DOHH2 (cell line): ENCODE measurements around the gene HDAC4.

Experiments
- H3F3A ChIP-seq: fragments of 200-600 bp; sonication (generic), shearing (Covaris generic); 2 replicates; pipeline ENCODE4 v1.6.0; 2016; ENCODE audit warnings: antibody characterized with exemption, mild to moderate bottlenecking; ENCODE audit not compliant: control insufficient read depth, insufficient read depth
- H3K27ac ChIP-seq: fragments of 200-600 bp; sonication (generic); 2 replicates; pipeline ENCODE4 v1.5.1; 2014; ENCODE audit warnings: low read depth, mild to moderate bottlenecking, low read length, moderate library complexity
- H3K27me3 ChIP-seq: fragments of 200-600 bp; sonication (generic); 2 replicates; pipeline ENCODE4 v1.6.1; 2014; ENCODE audit warnings: mild to moderate bottlenecking, low read length, mixed read lengths; ENCODE audit not compliant: control insufficient read depth
- H3K36me3 ChIP-seq: fragments of 200-600 bp; sonication (generic); 2 replicates; pipeline ENCODE4 v1.6.1; 2014; ENCODE audit warnings: mild to moderate bottlenecking, low read length, moderate library complexity, mixed read lengths; ENCODE audit not compliant: control insufficient read depth
- H3K4me1 ChIP-seq: fragments of 200-600 bp; sonication (generic); 2 replicates; pipeline ENCODE4 v1.6.1; 2014; ENCODE audit warnings: mild to moderate bottlenecking, low read length, mixed read lengths; ENCODE audit not compliant: control insufficient read depth
- H3K4me2 ChIP-seq: fragments of 200-600 bp; sonication (generic); 2 replicates; pipeline ENCODE4 v1.6.0; 2014; ENCODE audit warnings: mild to moderate bottlenecking, low read length, moderate library complexity
- H3K4me3 ChIP-seq: fragments of 200-600 bp; sonication (generic); 2 replicates; pipeline ENCODE4 v1.5.1; 2014; ENCODE audit warnings: mild to moderate bottlenecking, low read length, mixed read lengths
- H3K79me2 ChIP-seq: fragments of 200-600 bp; sonication (generic); 2 replicates; pipeline ENCODE4 v1.6.1; 2014; ENCODE audit warnings: mild to moderate bottlenecking, low read length, mixed read lengths; ENCODE audit not compliant: control insufficient read depth
- H3K9me2 ChIP-seq: fragments of 200-600 bp; sonication (generic); replicated peaks from 2 replicates; pipeline ENCODE4 v1.6.1; 2014; ENCODE audit warnings: mild to moderate bottlenecking, low read length, mixed read lengths; ENCODE audit not compliant: control insufficient read depth
- H3K9me3 ChIP-seq: fragments of 200-600 bp; sonication (generic); 2 replicates; pipeline ENCODE4 v1.6.1; 2014; ENCODE audit warnings: antibody characterized with exemption, low read length, mixed read lengths; ENCODE audit not compliant: control insufficient read depth, insufficient read depth
- H4K20me1 ChIP-seq: fragments of 200-600 bp; sonication (generic); 2 replicates; pipeline ENCODE4 v1.6.0; 2014; ENCODE audit warnings: low read depth, mild to moderate bottlenecking, antibody characterized with exemption, low read length, moderate library complexity; ENCODE audit not compliant: control insufficient read depth, insufficient read depth
- CTCF ChIP-seq: fragments of 200-600 bp; sonication (generic); IDR thresholded peaks from one replicate; pipeline ENCODE4 v1.5.1; 2014; ENCODE audit warnings: antibody characterized with exemption, mild to moderate bottlenecking, low read depth, low read length; ENCODE audit not compliant: poor library complexity, severe bottlenecking
- EZH2phosphoT487 ChIP-seq: fragments of 200-600 bp; sonication (generic); IDR thresholded peaks from 2 replicates; pipeline ENCODE4 v1.6.1; 2017; ENCODE audit warnings: borderline replicate concordance, mild to moderate bottlenecking, antibody characterized with exemption, low read length, moderate library complexity, mixed read lengths

The HDAC4 gene

DNA sequence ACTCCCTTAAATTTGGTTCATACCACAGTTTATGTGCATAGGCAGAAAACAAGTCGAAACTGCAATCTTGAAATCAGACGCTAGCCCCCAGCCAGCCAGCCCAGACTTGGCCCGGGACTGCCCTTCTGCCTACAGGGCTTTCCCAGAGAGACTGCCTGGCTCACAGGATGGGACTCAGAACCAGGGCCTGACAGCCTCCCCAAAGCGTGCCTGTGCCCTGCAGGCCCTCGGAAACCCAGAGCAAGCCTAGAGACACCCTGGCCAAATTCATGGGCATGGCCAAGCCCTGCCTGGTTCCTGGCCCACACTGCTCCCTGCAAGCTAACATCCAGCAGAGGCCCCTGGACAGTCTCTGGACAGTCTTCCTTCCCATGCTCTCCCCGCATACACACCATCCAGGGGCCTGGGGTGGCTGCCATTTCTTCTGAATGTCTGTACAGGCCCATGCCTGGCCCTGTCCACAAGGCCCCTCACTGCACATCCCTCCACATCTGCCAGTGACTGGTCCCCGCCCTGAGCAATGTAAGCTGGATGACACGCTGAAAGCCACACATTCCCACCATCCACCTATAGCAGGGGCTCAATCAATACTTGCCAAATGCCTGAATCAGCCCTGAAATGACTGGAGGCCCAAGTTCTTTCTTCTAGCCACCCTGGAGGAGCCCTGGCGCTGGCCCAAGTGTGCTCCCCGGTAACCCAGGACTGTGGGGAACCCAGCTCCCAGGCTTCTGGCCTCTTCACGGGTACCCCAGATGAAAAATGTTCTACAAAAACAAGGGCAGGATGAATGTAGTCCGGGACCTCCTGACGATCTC lies 73.1 kb downstream of the HDAC4 start:
- no peaks in the 10 kb centered on the region for H3K27me3 ChIP-seq
- no peaks in the 10 kb centered on the region for H3K36me3 ChIP-seq
- no peak overlapping the region for H3K4me2 ChIP-seq
- no peak overlapping the region for H3K27ac ChIP-seq
- no peaks in the 10 kb centered on the region for H3F3A ChIP-seq
- no peak for TF ChIP-seq CTCF
- TF ChIP-seq EZH2phosphoT487 = no peak
- H3K4me3 ChIP-seq = no peak overlapping the region
- H3K9me3 ChIP-seq = no peaks in the 10 kb centered on the region
- no peaks in the 10 kb centered on the region for H3K9me2 ChIP-seq
- H3K4me1 ChIP-seq = no peaks in the 10 kb centered on the region
- no peaks in the 10 kb centered on the region for H4K20me1 ChIP-seq
- no peaks in the 10 kb centered on the region for H3K79me2 ChIP-seq

DNA sequence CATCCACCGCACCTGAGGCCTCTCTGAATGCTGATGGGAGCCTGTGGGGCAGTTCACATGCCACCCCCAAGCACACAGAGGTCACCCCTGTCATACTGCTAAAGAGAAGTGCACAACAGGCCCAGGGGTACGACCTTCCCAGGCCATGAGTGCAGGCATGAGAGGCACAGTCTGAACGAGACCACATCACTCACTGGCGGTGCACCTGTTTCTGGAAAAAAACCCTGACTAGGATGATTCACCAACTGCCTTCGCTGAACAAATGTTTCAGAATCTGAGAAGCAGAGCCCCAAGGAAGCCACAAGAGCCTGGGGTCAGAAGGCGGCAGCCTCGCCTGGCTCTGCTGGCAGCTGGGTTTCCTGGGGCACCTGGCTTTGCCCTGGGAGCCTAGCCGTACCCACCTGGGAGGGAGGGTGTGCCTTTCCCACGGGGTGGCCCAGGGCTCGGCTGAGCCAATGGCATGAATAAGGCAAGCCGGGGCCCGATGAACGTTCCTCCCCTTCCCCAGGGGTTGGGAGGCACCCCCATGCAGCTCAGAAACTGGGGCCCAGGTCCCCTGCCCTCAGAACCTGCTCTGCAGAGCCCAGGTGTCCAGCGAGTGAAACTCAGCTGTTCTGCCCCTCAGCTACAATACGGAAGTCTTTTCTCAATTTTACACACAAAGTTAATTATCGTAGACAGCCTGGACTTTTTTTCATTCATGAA lies 73.8 kb downstream of the HDAC4 start:
- Histone ChIP-seq H3F3A (no peaks in the 10 kb centered on the region), H3K4me2 (no peak overlapping the region), H4K20me1 (no peaks in the 10 kb centered on the region), H3K4me1 (no peaks in the 10 kb centered on the region), H3K9me3 (no peaks in the 10 kb centered on the region), H3K9me2 (no peaks in the 10 kb centered on the region), H3K27ac (no peak overlapping the region), H3K4me3 (no peak overlapping the region), H3K27me3 (no peaks in the 10 kb centered on the region), H3K79me2 (no peaks in the 10 kb centered on the region), H3K36me3 (no peaks in the 10 kb centered on the region)
- TF ChIP-seq CTCF (no peak), EZH2phosphoT487 (no peak)

DNA sequence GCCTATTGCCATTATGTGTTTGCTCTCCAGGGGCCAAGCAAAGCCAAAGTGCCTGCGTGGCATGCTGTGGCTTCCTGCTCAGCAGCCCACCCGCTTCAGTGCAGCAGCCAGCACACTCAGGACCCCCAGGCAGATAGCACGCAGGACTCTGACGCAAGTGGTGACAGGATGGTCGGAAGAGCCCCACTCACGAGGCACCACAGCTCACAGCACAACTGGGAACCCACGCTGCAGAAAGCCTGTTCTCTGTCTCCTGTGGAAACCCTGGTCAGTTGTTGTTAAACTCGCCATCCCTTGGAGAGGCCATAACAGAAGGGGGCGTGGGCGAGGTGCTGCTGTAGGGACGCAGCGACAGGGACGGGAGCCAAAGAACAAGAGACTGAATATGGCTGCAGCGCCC lies 76.4 kb downstream of the HDAC4 start:
- Histone ChIP-seq H3K4me1 (no peaks in the 10 kb centered on the region), H3K4me3 (no peak overlapping the region), H3K9me2 (no peaks in the 10 kb centered on the region), H3K27me3 (no peaks in the 10 kb centered on the region), H3K4me2 (no peak overlapping the region), H3K79me2 (no peaks in the 10 kb centered on the region), H4K20me1 (no peaks in the 10 kb centered on the region), H3K9me3 (no peaks in the 10 kb centered on the region), H3K36me3 (no peaks in the 10 kb centered on the region), H3K27ac (no peak overlapping the region), H3F3A (no peaks in the 10 kb centered on the region)
- TF ChIP-seq CTCF = no peak
- TF ChIP-seq EZH2phosphoT487 = no peak
